Cardiac fibroblast (primary cell): ENCODE results near the gene BTBD6.

ENCODE experiments used
- DNase-seq, 2 donors: peaks; one replicate each; pipeline versions ENCODE4 v3.0.0 to v3.0.0-alpha.2; 2010; ENCODE audit warnings: low read depth in 2 of 2
- H3K4me3 ChIP-seq, 2 donors: replicated peaks in 1 of 2; 1 replicate in 1 of 2; 2 replicates in 1 of 2; pipeline ENCODE4 v1.5.1; 2011; ENCODE audit warnings: low read depth in 2 of 2, low read length in 2 of 2, mild to moderate bottlenecking in 2 of 2, moderate library complexity in 1 of 2
- CTCF ChIP-seq: IDR thresholded peaks from one replicate; pipeline ENCODE4 v1.5.1; 2011; ENCODE audit warnings: low read depth, mild to moderate bottlenecking, low read length, inconsistent platforms

BTBD6 gene

DNA sequence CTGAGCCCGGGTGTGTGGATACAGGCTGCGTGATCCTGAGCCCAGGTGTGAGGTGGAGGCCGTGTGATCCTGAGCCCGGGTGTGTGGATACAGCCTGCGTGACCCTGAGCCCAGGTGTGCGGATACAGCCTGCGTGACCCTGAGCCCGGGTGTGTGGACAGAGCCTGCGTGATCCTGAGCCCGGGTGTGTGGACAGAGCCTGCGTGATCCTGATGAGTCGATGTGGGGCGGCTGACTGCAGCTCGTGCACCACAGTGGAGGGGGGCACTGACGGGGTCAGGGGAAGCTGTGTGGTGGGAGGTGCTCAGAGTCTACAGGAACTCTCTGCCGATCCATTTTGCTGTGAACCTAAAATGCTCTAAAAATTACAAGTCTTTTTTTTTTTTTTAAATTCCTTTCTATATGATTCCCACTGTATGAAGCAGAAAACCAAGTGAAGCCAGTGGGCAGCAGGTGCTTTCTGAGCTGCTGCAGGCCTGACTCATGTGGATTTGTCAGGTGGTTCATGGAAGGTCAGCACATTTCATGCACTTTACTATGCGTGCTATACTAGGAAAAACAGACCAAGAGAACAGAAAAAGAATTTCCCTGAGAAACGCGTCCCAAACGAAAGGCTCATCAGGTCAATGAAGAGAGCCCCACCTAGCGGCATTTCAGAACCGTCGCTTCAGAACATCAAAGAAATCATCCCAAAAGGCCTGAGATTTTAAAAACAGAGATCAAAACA, 33.2 kb downstream of the BTBD6 start:
- no peak overlapping the region for H3K4me3 ChIP-seq
- TF ChIP-seq CTCF: peak; percentile 70
- DNase-seq: peak; percentile 76 to 80

DNA sequence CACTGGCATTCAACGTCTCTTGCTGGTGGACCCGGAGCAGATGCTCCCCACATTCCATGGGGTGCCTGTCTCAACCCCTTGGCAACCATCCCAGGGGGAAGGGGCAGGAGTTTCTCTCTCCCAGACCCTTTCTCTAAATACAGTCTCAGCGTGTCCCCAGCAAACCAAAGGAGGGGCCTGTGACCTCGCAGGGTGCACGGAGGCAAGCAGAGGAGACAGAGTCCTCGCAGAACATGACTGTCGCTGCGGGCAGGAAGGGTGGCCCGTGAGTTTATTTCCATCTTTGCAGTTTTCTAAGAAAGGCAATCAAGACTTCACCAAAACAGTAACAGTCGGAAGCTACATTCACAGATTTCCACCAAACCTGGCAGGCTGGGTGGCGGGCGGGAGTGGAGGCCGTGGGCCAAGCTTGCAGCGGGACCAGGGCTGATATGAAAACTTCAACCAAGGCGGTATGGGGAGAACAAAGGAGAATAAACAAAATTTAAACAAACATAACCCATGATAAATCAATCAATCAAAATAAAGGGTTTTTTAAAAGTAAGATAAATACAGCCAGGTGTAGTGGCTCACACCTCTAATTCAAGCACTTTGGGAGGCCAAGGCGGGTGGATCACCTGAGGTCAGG, 33.9 kb downstream of the BTBD6 start:
- no peak overlapping the region for H3K4me3 ChIP-seq
- DNase-seq: no peak
- no peak for TF ChIP-seq CTCF

- no peak for TF ChIP-seq CTCF
- no peak for DNase-seq
- no peak overlapping the region for H3K4me3 ChIP-seq
These were observed 34.7 kb downstream of the BTBD6 start for GRCh38 chr14:105283028-105283427.

DNA sequence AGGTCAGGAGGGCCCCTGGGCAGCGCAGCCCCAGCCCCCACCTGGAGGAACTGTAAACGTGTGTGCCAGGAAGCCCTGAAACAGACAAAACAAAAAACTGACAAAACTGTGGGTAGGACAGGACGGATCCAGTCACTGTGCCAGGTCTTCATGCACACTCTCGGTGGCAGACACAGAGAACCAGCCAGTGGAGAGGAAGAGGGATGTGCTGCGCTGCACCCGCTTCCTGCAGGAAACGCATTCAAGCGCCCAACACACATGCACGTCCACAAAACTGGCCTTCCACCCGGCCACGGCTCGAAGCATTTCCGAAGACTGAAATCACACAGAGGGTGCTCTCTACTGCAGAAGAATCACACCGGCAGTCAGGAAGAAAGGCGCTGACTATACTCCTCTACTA, 35.6 kb downstream of the BTBD6 start:
- no peak for TF ChIP-seq CTCF
- no peak for DNase-seq
- no peak overlapping the region for H3K4me3 ChIP-seq

GRCh38 chr14:105285174-105285573, 36.8 kb downstream of the BTBD6 start:
- no peak for TF ChIP-seq CTCF

GRCh38 chr14:105286759-105287144, 38.4 kb downstream of the BTBD6 start:
- H3K4me3 ChIP-seq: no peak overlapping the region
- TF ChIP-seq CTCF: no peak
- DNase-seq: no peak

More at GRCh38 chr14:105285174-105285573, 36.8 kb downstream of the BTBD6 start:
- H3K4me3 ChIP-seq: no peak overlapping the region
- no peak for DNase-seq
